A549 treated with CORT108297 at 1 μM for 4 hours (cell line): ENCODE data around the gene DMAP1. TPM values are rescaled to one million over a fixed set of nuclear protein-coding genes. Genes with fewer than 3 reads are reported as not detected.

Experiments
- total RNA-seq: library from RNA; stranded (reverse); fragments of 200-300 nt; extraction: Qiagen RNA extraction; gene quantifications from 5 replicates; pipeline ENCODE4 v1.2.3, GENCODE V29; 2022

The DMAP1 gene, protein sequence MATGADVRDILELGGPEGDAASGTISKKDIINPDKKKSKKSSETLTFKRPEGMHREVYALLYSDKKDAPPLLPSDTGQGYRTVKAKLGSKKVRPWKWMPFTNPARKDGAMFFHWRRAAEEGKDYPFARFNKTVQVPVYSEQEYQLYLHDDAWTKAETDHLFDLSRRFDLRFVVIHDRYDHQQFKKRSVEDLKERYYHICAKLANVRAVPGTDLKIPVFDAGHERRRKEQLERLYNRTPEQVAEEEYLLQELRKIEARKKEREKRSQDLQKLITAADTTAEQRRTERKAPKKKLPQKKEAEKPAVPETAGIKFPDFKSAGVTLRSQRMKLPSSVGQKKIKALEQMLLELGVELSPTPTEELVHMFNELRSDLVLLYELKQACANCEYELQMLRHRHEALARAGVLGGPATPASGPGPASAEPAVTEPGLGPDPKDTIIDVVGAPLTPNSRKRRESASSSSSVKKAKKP
- total RNA-seq: 19.7 to 21.7 TPM (median 20.4 TPM) in 5 replicates

DNA sequence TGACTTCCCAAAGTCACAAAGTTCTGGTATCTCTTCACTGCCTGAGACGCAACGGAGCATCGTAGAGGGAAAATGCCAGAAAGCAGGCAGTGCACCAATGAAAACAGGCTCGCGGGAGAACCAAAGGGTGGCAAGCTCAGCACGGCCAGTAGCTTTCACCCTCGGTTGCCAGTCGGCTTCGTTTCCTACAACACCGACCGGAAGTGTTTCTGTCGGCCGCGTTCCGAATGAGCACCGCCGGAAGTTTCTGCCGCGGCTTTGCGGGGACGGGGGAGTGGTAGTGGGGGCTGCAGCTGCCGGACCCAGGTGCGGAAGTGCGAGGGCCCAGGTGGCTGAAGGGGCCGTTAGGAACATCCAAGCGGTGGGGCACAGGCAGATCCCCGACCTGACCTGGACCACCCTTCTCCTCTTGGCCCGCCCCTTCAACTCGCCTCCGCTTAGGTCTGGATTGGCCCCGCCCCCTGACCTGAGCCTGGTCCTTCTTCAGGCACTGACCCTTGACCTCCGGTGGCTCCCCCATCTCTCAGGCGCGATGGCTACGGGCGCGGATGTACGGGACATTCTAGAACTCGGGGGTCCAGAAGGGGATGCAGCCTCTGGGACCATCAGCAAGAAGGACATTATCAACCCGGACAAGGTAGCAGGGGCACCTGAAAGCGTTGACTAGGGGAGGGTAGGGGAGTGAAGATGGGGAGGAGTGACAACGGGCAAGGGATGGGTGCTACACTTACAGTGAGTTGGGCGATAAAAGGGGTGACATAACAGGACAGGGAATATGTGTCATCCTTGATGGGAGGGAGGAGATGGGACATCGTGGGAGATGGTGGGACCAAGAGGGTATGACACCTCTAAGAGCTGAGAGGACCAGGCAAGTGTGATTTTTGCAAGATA, at the start of gene DMAP1:
Gene DMAP1, plus strand, starts transcription at position 250 of the 891 bp plus-strand sequence. Its CDS starts 283 bp downstream, at position 533.

Other genes with a start within 250 kb of the DMAP1 start
- gene DPH2, start 243.5 kb upstream of the DMAP1 start, total RNA-seq: 39.6 to 43.7 TPM (median 41.5 TPM) in 5 replicates
- gene ATP6V0B, start 238.5 kb upstream of the DMAP1 start, total RNA-seq: 96.0 to 178 TPM (median 153 TPM) in 5 replicates
- 46.6 to 71.8 TPM (median 68.6 TPM) in 5 replicates for gene B4GALT2, start 234.3 kb upstream of the DMAP1 start, total RNA-seq
- 5.7 to 8.3 TPM (median 7.8 TPM) in 5 replicates for gene CCDC24, start 221.9 kb upstream of the DMAP1 start, total RNA-seq
- 11.9 to 17.8 TPM (median 17.0 TPM) in 5 replicates for gene SLC6A9, start 182.0 kb upstream of the DMAP1 start, total RNA-seq
- 0.27 to 0.50 TPM (median 0.34 TPM) in 5 replicates for gene KLF17, start 94.7 kb upstream of the DMAP1 start, total RNA-seq
- gene KLF18, start 71.8 kb upstream of the DMAP1 start, total RNA-seq: 0.02 to 0.03 TPM in 2 of 5 replicates, not detected in the others
- 46.5 to 63.9 TPM (median 62.7 TPM) in 5 replicates for gene ERI3, start 141.8 kb downstream of the DMAP1 start, total RNA-seq
- 50.7 to 65.7 TPM (median 60.5 TPM) in 5 replicates for gene RNF220, start 191.8 kb downstream of the DMAP1 start, total RNA-seq